A673 (cell line): ENCODE data around the gene PREX1. TPM values are rescaled to one million over a fixed set of nuclear protein-coding genes. Genes with fewer than 3 reads are reported as not detected.

Experiments used
- BruUV-seq: library from RNA; stranded (reverse); fragments of 400-500 nt; replicated peaks from 2 replicates; lab custom pipeline; 2021; lab: Mats Ljungman, UMichigan
- CTCF ChIA-PET: fragments of 300-600 bp; sonication (Branson Sonifier 250); formaldehyde crosslinking; loops from one replicate; lab custom pipeline; 2022; ENCODE audit warnings: antibody characterized with exemption; lab: Charles Lee
- POLR2A ChIA-PET: fragments of 300-600 bp; sonication (Branson Sonifier 250); formaldehyde crosslinking; loops from one replicate; lab custom pipeline; 2022; ENCODE audit warnings: antibody characterized with exemption; ENCODE audit not compliant: low non-redundant PET; lab: Charles Lee
- DNase-seq: peaks from one replicate; pipeline ENCODE4 v3.0.0-alpha.2; 2015; ENCODE audit warnings: low spot score
- H3K27ac ChIP-seq: fragments of 200-600 bp; sonication (generic); 2 replicates; pipeline ENCODE4 v1.5.1; 2016; ENCODE audit warnings: mixed run types, low read depth, mild to moderate bottlenecking, mixed read lengths, antibody characterized with exemption, low read length; ENCODE audit not compliant: poor library complexity, severe bottlenecking
- H3K27me3 ChIP-seq: fragments of 200-600 bp; sonication (generic); replicated peaks from 2 replicates; pipeline ENCODE4 v1.6.1; 2017; ENCODE audit warnings: mixed run types, low read depth, mild to moderate bottlenecking, mixed read lengths, antibody characterized with exemption, low read length; ENCODE audit not compliant: insufficient read depth, poor library complexity
- H3K36me3 ChIP-seq: fragments of 200-600 bp; sonication (generic); 2 replicates; pipeline ENCODE4 v1.6.1; 2016; ENCODE audit warnings: mixed run types, mild to moderate bottlenecking, mixed read lengths, antibody characterized with exemption, low read length; ENCODE audit not compliant: insufficient read depth, poor library complexity, severe bottlenecking
- H3K4me1 ChIP-seq: fragments of 200-600 bp; sonication (generic); 2 replicates; pipeline ENCODE4 v1.6.1; 2017; ENCODE audit warnings: mixed run types, mild to moderate bottlenecking, mixed read lengths, antibody characterized with exemption, low read length; ENCODE audit not compliant: insufficient read depth, poor library complexity, severe bottlenecking
- H3K4me3 ChIP-seq: fragments of 200-600 bp; sonication (generic); 2 replicates; pipeline ENCODE4 v1.5.1; 2016; ENCODE audit warnings: low read depth, mixed run types, mild to moderate bottlenecking, mixed read lengths, low read length; ENCODE audit not compliant: poor library complexity, severe bottlenecking
- H3K9me3 ChIP-seq: fragments of 200-600 bp; sonication (generic); 2 replicates; pipeline ENCODE4 v1.6.1; 2016; ENCODE audit warnings: mixed run types, low read depth, mild to moderate bottlenecking, mixed read lengths, antibody characterized with exemption, low read length; ENCODE audit not compliant: poor library complexity, severe bottlenecking
- CTCF ChIP-seq: fragments of 300-800, 200-600 bp; sonication (generic); conservative IDR thresholded peaks from 2 replicates; pipeline ENCODE4 v1.5.1; 2017; ENCODE audit warnings: low read depth, mild to moderate bottlenecking, antibody characterized with exemption, low read length, moderate library complexity, mixed read lengths
- EZH2 ChIP-seq: fragments of 200-600 bp; sonication (generic); IDR thresholded peaks from 2 replicates; pipeline ENCODE4 v1.6.1; 2017; ENCODE audit warnings: borderline replicate concordance, low read depth, mild to moderate bottlenecking, mixed read lengths, antibody characterized with exemption, low read length; ENCODE audit not compliant: poor library complexity, severe bottlenecking
- intact Hi-C: fragments of 100-400 bp; cut with micrococcal nuclease; formaldehyde crosslinking; loops from one replicate; pipeline ENCODE4 v1.10.0; 2022; ENCODE audit not compliant: unreplicated experiment
- total RNA-seq: library from RNA; stranded (reverse); gene quantifications from 2 replicates; pipeline ENCODE4 v1.2.3, GENCODE V29; 2021

Gene PREX1
- total RNA-seq, 1 experiment from 2014 or later, result 145 TPM

DNA sequence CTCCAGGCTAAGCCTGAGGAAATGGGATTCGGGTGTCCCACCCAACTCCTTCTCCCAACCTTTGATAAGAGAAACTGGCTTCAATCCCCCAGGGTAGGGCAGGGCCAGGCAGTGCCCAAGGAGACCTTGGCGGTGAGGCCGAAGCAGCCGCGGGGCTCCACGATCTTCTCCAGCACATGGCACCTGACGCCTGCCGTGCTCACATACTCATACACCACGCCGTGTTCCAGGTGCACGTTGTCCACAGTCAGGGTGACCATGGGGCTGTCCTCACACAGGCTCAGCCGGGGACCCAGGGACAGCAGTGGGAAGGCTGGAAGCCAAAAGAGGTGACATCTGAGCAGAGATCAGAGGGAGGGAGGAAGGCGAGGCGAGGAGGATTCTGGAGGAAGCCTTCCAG lies 176.5 kb downstream of the PREX1 start:
- peaks cover 100% of the 10 kb centered on the region for H3K36me3 ChIP-seq
- no peak for DNase-seq
- POLR2A ChIA-PET, result no interaction called here
- H3K9me3 ChIP-seq, result no peaks in the 10 kb centered on the region
- no peaks in the 10 kb centered on the region for H3K27me3 ChIP-seq
- TF ChIP-seq CTCF, result no peak
- TF ChIP-seq EZH2, result no peak
- BruUV-seq, result no TSS peak
- no peaks in the 10 kb centered on the region for H3K4me1 ChIP-seq
- no peak overlapping the region for H3K4me3 ChIP-seq
- intact Hi-C loops, result loop anchor here (10.0 kb wide), 1 partner anchor 174 kb away; the partner anchor contains the start of gene PREX1
- no peak overlapping the region for H3K27ac ChIP-seq
- CTCF ChIA-PET, result no interaction called here

DNA sequence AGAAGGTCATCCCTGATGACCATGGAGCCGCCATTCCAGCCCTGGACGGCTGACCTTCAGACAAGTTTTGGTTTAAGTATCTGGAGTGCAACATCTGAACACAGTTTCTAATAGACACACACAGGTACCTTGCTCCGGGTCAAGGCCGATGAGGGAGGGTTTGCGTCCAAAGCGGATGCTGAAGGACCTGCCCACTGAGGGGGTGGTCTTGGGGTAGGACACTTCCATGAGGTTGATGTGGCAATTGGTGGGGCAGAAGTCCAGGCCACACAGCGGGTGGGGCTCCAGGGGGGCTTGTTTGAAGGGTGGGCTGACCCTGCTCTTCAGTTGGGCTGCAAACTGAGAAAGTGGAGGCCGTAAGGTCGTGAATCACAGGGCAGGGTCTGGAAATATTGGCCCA lies 177.9 kb downstream of the PREX1 start:
- DNase-seq, result no peak
- peaks cover 100% of the 10 kb centered on the region for H3K36me3 ChIP-seq
- H3K27me3 ChIP-seq, result no peaks in the 10 kb centered on the region
- ChIA-PET POLR2A (no interaction called here), CTCF (no interaction called here)
- H3K9me3 ChIP-seq, result no peaks in the 10 kb centered on the region
- no peak for TF ChIP-seq EZH2
- no peak for TF ChIP-seq CTCF
- H3K27ac ChIP-seq, result no peak overlapping the region
- BruUV-seq, result no TSS peak
- H3K4me3 ChIP-seq, result no peak overlapping the region
- intact Hi-C loops, result loop anchor here (10.0 kb wide), 1 partner anchor 175 kb away; the partner anchor contains the start of gene PREX1
- H3K4me1 ChIP-seq, result no peaks in the 10 kb centered on the region

GRCh38 chr20:48649104-48649626 lies 178.6 kb downstream of the PREX1 start:
- H3K27ac ChIP-seq, result no peak overlapping the region
- ChIA-PET CTCF (interaction anchor here (1.5 kb wide), 1 partner anchor 8 kb away, joined by 4 read pairs; no protein-coding TSS in a partner anchor), POLR2A (no interaction called here)
- intact Hi-C loops, result no loop called here
- H3K4me3 ChIP-seq, result no peak overlapping the region
- peaks cover 100% of the 10 kb centered on the region for H3K36me3 ChIP-seq
- no peaks in the 10 kb centered on the region for H3K4me1 ChIP-seq
- no peak for TF ChIP-seq CTCF
- no peak for TF ChIP-seq EZH2
- H3K27me3 ChIP-seq, result no peaks in the 10 kb centered on the region
- DNase-seq, result no peak
- no TSS peak for BruUV-seq
- H3K9me3 ChIP-seq, result no peaks in the 10 kb centered on the region
